ENCODE measurements around the gene MSLN.

The MSLN gene

GRCh38 chr16:794853-795466 lies 34.4 kb downstream of the MSLN start:
- DNase-seq = no peak

- DNase-seq = no peak
These were observed 35.2 kb downstream of the MSLN start for GRCh38 chr16:795580-796229.

- no peak for DNase-seq
These were observed 36.0 kb downstream of the MSLN start for GRCh38 chr16:796296-797119.

- no peak for DNase-seq
These were observed 36.5 kb downstream of the MSLN start for GRCh38 chr16:797120-797420.

- DNase-seq = no peak
These were observed 37.2 kb downstream of the MSLN start for GRCh38 chr16:797686-798085.

- DNase-seq = no peak
These were observed 38.1 kb downstream of the MSLN start for GRCh38 chr16:798666-799065.

- DNase-seq = no peak
These were observed 38.8 kb downstream of the MSLN start for GRCh38 chr16:799111-799947.

GRCh38 chr16:799948-800833 lies 39.7 kb downstream of the MSLN start, which contains the start of gene GNG13:
TSS of gene GNG13 (minus strand) at chr16:800734. CDS start at chr16:799077, 1,657 bp downstream.
- DNase-seq = no peak

- no peak for DNase-seq
These were observed 40.4 kb downstream of the MSLN start for GRCh38 chr16:800834-801511.

GRCh38 chr16:801584-802363 lies 41.2 kb downstream of the MSLN start:
- DNase-seq = no peak

GRCh38 chr16:802461-802860 lies 41.9 kb downstream of the MSLN start:
- no peak for DNase-seq

- no peak for DNase-seq
These were observed 42.6 kb downstream of the MSLN start for GRCh38 chr16:802914-803753.

GRCh38 chr16:803754-804080 lies 43.2 kb downstream of the MSLN start:
- no peak for DNase-seq

- no peak for DNase-seq
These were observed 43.9 kb downstream of the MSLN start for GRCh38 chr16:804193-805048.

- no peak for DNase-seq
These were observed 44.9 kb downstream of the MSLN start for GRCh38 chr16:805474-805873.

- DNase-seq = peak; percentile 69 to 77
These were observed 47.0 kb downstream of the MSLN start for GRCh38 chr16:807347-808084.

GRCh38 chr16:808085-808386 lies 47.5 kb downstream of the MSLN start:
- DNase-seq = no peak

- DNase-seq = peak; percentile 41 to 42
These were observed 52.8 kb downstream of the MSLN start for GRCh38 chr16:813204-813915.

Data from activated CD4-positive, alpha-beta T cell treated with anti-CD3 and anti-CD28 coated beads, Interleukin-2, amount 50 U/mL, for 4 hours (primary cell).